UCSD-AML1 (cell line): ENCODE measurements around the gene EPX.
"Not testable (repeated sequence)": the region's sequence is repeated elsewhere in the genome, so short reads cannot be mapped to it uniquely, and the experiment has no call there.

ENCODE experiments used
- DNase-seq: peaks from one replicate; lab custom pipeline; 2025; ENCODE audit not compliant: unreplicated experiment; lab: John Stamatoyannopoulos, UW

Gene EPX

DNA sequence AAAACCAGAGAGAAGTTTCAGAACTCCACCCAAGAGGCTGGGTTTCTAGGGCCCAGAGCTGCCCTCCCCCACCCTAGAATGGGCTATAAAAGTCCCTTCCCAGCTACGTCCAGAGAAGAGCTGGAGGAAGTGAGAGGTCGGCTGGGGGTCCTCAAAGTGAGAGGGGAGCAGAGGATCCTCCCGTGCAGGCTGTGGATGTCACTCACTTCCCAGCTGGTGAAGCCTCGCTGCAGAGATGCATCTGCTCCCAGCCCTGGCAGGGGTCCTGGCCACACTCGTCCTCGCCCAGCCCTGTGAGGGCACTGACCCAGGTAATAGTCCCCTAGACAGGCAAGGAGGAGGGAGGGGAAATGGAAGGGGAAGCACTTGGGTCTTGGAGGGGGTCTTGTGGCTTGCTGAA is at the start of gene EPX:
EPX (plus strand) TSS at position 115 of the 400 bp plus-strand sequence; CDS start at position 236, 121 bp downstream.
- DNase-seq = no peak

GRCh38 chr17:58143335-58143734 is 49.2 kb upstream of the EPX start:
- not testable (repeated sequence) for DNase-seq

DNA sequence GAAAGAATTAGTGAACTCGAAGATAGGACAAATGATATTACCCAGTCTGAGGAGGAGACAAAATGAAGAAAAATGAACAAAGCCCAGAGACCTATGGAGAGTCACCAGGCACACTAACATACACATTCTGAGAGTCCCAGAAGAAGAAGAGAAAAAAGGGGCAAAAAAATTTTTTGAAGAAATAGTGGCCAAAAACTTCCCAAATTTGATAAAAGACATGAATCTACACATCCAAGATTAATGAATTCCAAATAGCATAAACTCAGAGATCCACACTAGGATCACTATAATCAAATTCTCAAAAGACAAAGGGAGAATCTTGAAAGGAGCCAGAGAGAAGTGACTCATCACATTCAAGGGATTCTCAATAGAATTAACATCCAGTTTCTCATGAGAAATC is 47.7 kb upstream of the EPX start:
- DNase-seq = no peak

GRCh38 chr17:58147930-58148434 is 44.5 kb upstream of the EPX start, which contains the start of gene OR4D1:
Gene OR4D1 (plus strand): TSS chr17:58148384. CDS start chr17:58155154, 6,770 bp downstream.
- no peak for DNase-seq

GRCh38 chr17:58148609-58149008 is 43.9 kb upstream of the EPX start:
- no peak for DNase-seq

- DNase-seq = no peak
Measured at GRCh38 chr17:58150394-58150793, 42.1 kb upstream of the EPX start.

DNA sequence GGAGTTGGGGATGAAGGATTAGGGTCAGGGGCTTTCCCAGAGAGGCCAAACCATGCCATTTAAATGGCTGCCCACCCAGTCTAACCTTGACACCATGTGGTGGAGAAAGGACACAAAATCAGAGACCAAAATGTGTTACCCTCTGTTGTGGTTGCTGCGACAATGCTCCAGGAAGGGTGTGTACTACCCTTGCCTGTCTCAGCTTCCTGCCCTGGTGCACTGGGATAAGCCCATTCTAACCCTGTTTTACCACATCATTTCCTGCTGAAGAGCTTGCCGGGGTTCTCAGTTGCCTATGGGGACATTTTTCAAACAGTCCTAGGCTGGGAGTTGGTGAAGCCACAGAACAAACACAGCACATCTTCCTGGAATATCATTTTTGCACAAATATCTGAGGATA is 39.5 kb upstream of the EPX start:
- DNase-seq = peak; percentile 52

GRCh38 chr17:58153671-58154070 is 38.9 kb upstream of the EPX start:
- no peak for DNase-seq

DNA sequence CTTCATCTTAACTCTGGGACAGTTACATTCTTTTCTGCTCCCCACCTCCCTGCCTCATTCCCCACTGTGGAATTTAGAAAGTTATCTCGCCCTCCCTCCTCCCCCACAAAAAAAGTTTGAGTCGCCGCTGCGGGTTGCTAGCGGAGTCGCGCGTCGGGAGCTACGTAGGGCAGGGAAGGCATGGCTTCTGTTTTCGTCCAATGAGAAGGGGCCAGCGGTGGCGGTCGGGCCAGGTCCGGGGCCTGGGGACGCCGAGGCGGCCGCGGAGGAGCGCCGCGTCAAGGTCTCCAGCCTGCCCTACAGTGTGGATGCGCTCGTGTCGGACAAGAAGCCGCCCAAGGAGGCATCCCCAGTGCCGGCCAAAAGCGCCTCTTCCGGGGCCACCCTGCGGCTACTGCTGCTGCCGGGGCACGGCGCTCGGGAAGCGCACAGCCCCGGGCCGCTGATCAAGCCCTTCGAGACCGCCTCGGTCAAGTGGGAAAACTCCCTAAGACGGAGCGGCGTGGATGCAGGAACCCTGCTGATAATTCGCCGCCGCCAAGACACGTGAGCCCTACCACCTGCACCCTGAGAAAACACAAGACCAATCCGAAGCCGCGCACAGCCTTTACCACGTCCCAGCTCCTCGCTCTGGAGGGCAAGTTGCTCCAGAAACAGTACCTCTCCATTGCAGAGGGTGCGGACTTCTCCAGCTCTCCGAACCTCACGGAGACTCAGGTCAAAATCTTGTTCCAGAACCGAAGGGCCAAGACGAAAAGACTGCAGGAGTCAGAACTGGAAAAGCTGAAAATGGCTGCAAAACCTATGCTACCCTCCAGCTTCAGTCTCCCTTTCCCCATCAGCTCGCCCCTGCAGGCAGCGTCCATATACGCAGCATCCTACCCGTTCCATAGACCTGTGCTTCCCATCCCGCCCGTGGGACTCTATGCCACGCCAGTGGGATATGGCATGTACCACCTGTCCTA is 35.4 kb upstream of the EPX start:
- no peak for DNase-seq

GRCh38 chr17:58158181-58158580 is 34.3 kb upstream of the EPX start:
- DNase-seq = no peak

GRCh38 chr17:58161566-58161965 is 31.0 kb upstream of the EPX start:
- no peak for DNase-seq

- DNase-seq = no peak
Measured at GRCh38 chr17:58165981-58166380, 26.5 kb upstream of the EPX start.

DNA sequence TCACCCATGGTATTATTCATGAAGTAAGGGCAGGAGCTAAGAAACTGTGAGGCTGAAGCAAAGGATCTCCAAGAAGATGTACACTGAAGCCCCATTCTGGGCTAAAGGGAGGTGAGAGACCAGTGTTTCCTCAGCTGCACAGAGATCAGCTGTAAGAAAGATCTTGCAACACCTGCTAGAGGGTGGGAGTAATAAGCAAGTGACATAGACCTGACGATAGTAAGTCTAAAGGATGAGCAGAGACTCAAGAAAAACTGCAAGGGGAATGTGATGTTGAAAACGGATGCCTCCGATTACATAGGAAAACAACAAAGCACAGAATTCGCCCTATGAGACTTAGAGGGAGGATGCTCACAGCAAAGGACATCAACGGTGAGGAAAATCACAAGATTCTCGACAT is 25.8 kb upstream of the EPX start, which contains the start of gene OR4D2:
OR4D2 (plus strand) TSS at position 301 of the 400 bp plus-strand sequence. CDS start 2,674 bp downstream, outside the sequence.
- no peak for DNase-seq

- DNase-seq = no peak
Measured at GRCh38 chr17:58170622-58171021, 21.9 kb upstream of the EPX start.

GRCh38 chr17:58172369-58173071 is 20.0 kb upstream of the EPX start:
- DNase-seq = no peak

DNA sequence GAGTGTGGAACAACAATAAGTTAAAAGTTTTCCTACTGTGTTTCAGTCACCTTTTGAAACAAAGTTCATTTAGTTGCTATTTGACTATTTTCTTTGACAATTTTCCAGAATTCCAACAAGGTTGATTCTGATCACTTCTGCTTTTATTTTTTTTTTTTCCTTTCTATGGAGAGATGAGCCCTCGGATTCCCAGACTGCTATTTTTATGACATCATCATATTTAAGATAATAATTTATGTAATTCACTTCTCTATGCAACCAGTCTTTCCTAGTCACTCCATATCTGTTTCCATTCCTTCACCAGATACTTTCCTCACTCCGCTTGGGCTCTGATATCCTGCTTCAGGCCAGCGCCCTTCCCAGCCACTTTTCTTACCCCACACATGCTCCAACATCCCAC is 17.7 kb upstream of the EPX start:
- no peak for DNase-seq

DNA sequence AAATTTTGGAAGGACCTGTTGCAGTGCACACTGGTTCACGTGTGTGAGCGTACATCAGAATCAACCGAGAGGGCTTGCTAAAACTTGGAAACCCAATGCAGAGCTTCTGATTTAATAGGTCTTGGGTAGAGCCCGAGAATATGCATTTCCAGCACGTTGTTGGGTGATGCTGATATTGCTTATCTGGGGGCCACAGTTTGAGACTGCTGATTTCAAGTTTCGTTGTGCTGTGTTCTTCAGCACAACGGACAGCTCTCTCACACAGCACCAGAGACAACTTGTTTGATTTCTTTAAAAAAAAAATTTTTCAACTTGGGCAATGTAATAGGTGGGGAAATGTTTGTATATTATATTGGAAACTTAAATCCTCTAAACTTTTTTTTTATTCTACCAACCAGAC is 16.3 kb upstream of the EPX start:
- DNase-seq = no peak

DNA sequence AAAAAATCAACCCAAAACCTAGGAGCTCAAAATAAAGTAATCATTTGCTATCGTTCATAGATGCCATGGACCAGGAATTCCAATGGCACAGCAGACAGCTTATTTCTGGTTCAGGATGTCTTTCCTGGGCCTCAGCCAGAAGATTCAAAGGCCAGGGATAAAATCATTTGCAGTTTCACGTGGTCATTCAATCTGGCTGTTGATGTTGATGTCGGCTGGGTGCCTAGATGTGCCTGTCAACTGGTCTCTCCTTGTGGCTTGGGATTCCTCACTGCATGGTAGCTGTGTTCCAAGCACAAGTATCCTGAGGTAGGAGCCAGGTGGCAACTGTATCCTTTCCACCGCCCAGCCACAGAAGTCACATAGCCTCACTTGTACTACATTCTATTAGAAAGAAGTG is 10.7 kb upstream of the EPX start:
- DNase-seq = no peak

DNA sequence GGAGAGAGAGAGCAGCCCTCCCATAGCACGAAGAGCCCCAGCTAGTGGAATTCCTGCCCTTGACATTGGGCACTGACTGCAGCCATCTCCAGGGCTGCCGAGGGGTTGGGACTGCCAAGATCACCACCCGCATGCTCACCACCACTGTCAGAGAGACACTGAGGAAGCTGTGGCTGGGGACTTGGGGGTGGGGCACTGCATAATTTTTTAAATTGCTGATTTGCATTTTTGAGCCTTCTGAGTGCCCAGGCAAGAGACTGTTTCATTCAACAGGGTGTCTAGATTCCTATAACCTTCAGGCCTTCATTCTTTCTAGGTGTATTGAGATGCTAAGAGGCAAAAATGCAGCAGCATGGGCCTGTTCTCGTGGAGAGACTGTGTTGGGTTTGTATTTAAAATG is 9.0 kb upstream of the EPX start:
- DNase-seq = no peak

GRCh38 chr17:58184308-58184985 is 8.1 kb upstream of the EPX start:
- peak; percentile 62 for DNase-seq
